GM12878 (cell line): ENCODE results near the gene HTD2.

ENCODE experiments used
- CTCF ChIP-seq, 3 experiments: IDR thresholded peaks in 2 of 3; conservative IDR thresholded peaks in 1 of 3; 2 replicates each; pipeline ENCODE4 v1.5.1; 2011; ENCODE audit warnings: low read depth in 3 of 3, low read length in 3 of 3, mild to moderate bottlenecking in 3 of 3, control low read depth in 2 of 3, moderate library complexity in 2 of 3, inconsistent platforms in 1 of 3, mixed read lengths in 1 of 3; ENCODE audit not compliant: control insufficient read depth in 2 of 3, insufficient read depth in 1 of 3; ENCODE audit errors: extremely low read depth in 1 of 3
- EGR1 ChIP-seq, 2 experiments: IDR thresholded peaks; 1 replicate in 1 of 2; 2 replicates in 1 of 2; pipeline ENCODE4 v1.6.1; 2011 to 2012; ENCODE audit warnings: low read depth in 2 of 2, low read length in 2 of 2, borderline replicate concordance in 1 of 2, mild to moderate bottlenecking in 1 of 2, moderate library complexity in 1 of 2
- FOXM1 ChIP-seq: IDR thresholded peaks from 2 replicates; pipeline ENCODE4 v1.6.1; 2012; ENCODE audit warnings: low read depth, mild to moderate bottlenecking, inconsistent platforms, low read length, moderate library complexity
- GABPA ChIP-seq: IDR thresholded peaks from 2 replicates; pipeline ENCODE4 v1.6.1; 2014; ENCODE audit warnings: antibody characterized with exemption, low read depth, mild to moderate bottlenecking, inconsistent platforms
- POLR2A ChIP-seq: IDR thresholded peaks from 2 replicates; pipeline ENCODE4 v1.6.1; 2011; ENCODE audit warnings: low read depth, mild to moderate bottlenecking, low read length
- RBBP5 ChIP-seq: fragments of 200-600 bp; sonication (generic); conservative IDR thresholded peaks from 2 replicates; pipeline ENCODE4 v1.6.1; 2016
- REST ChIP-seq: IDR thresholded peaks from 2 replicates; pipeline ENCODE4 v1.6.1; 2012; ENCODE audit warnings: mild to moderate bottlenecking, low read depth, low read length
- SMARCA5 ChIP-seq: fragments of 450-650 bp; IDR thresholded peaks from 2 replicates; pipeline ENCODE4 v1.6.1; 2017; ENCODE audit warnings: mild to moderate bottlenecking

GRCh38 chr3:58291671-58292338, 14.5 kb upstream of the HTD2 start:
- no peak for TF ChIP-seq FOXM1
- TF ChIP-seq GABPA = no peak
- TF ChIP-seq EGR1 (IDR thresholded peaks at IDR 0.05; ENCODE audit: borderline replicate concordance in 1 of 2, low read depth in 2 of 2, low read length in 2 of 2) = no peak
- no peak for TF ChIP-seq POLR2A
- no peak for TF ChIP-seq SMARCA5
- TF ChIP-seq RBBP5 = no peak
- no peak for TF ChIP-seq CTCF (IDR thresholded peaks at IDR 0.05 in 2 of 3, conservative IDR thresholded peaks at IDR 0.05 in 1 of 3; ENCODE audit: control insufficient read depth in 2 of 3, extremely low read depth in 1 of 3, insufficient read depth in 1 of 3, low read depth in 3 of 3, low read length in 3 of 3)
- no peak for TF ChIP-seq REST
